Measurements from ENCODE around the gene PMM2.

The PMM2 gene

GRCh38 chr16:8861563-8862308 lies 64.1 kb downstream of the PMM2 start:
- Histone ChIP-seq H3K27ac (ENCODE audit: low read length) (no peak overlapping the region), H3K36me3 (ENCODE audit: control insufficient read depth, insufficient read depth, low read length) (peaks cover 21% of the 10 kb centered on the region)

GRCh38 chr16:8862309-8863130 lies 64.9 kb downstream of the PMM2 start:
- H3K4me1 ChIP-seq (ENCODE audit: control insufficient read depth, insufficient read depth, low read length) = peaks cover 16% of the 10 kb centered on the region
- H3K36me3 ChIP-seq (ENCODE audit: control insufficient read depth, insufficient read depth, low read length) = peaks cover 18% of the 10 kb centered on the region
- no peak overlapping the region for H3K27ac ChIP-seq (ENCODE audit: low read length)
- DNase-seq (ENCODE audit: low read depth, low spot score) = no peak
- no peak overlapping the region for H3K4me3 ChIP-seq (ENCODE audit: low read length)
- no peaks in the 10 kb centered on the region for H3K9me3 ChIP-seq (ENCODE audit: control insufficient read depth, insufficient read depth, low read length)
- WGBS (ENCODE audit: insufficient coverage, insufficient read length) = no CpG with 5 or more reads among the region's 14 CpGs
- H3K27me3 ChIP-seq (ENCODE audit: control insufficient read depth, insufficient read depth, low read length) = no peaks in the 10 kb centered on the region

More at GRCh38 chr16:8861563-8862308, 64.1 kb downstream of the PMM2 start:
- Histone ChIP-seq H3K27me3 (ENCODE audit: control insufficient read depth, insufficient read depth, low read length) (no peaks in the 10 kb centered on the region), H3K4me1 (ENCODE audit: control insufficient read depth, insufficient read depth, low read length) (peaks cover 16% of the 10 kb centered on the region), H3K9me3 (ENCODE audit: control insufficient read depth, insufficient read depth, low read length) (no peaks in the 10 kb centered on the region), H3K4me3 (ENCODE audit: low read length) (no peak overlapping the region)
- WGBS (ENCODE audit: insufficient coverage, insufficient read length) = no CpG with 5 or more reads among the region's 14 CpGs
- no peak for DNase-seq (ENCODE audit: low read depth, low spot score)

- no peak overlapping the region for H3K27ac ChIP-seq (ENCODE audit: low read length)
- no peaks in the 10 kb centered on the region for H3K27me3 ChIP-seq (ENCODE audit: control insufficient read depth, insufficient read depth, low read length)
- DNase-seq (ENCODE audit: low read depth, low spot score) = no peak
- H3K36me3 ChIP-seq (ENCODE audit: control insufficient read depth, insufficient read depth, low read length) = peaks cover 11% of the 10 kb centered on the region
- no CpG with 5 or more reads among the region's 17 CpGs for WGBS (ENCODE audit: insufficient coverage, insufficient read length)
- no peaks in the 10 kb centered on the region for H3K9me3 ChIP-seq (ENCODE audit: control insufficient read depth, insufficient read depth, low read length)
- H3K4me3 ChIP-seq (ENCODE audit: low read length) = no peak overlapping the region
- peaks cover 15% of the 10 kb centered on the region for H3K4me1 ChIP-seq (ENCODE audit: control insufficient read depth, insufficient read depth, low read length)
Measured at GRCh38 chr16:8863594-8864424, 66.2 kb downstream of the PMM2 start.

GRCh38 chr16:8864480-8865110 lies 67.0 kb downstream of the PMM2 start:
- no CpG with 5 or more reads among the region's 13 CpGs for WGBS (ENCODE audit: insufficient coverage, insufficient read length)
- Histone ChIP-seq H3K36me3 (ENCODE audit: control insufficient read depth, insufficient read depth, low read length) (peaks cover 5% of the 10 kb centered on the region; the same call in 1 of the 2 replicates), H3K9me3 (ENCODE audit: control insufficient read depth, insufficient read depth, low read length) (no peaks in the 10 kb centered on the region), H3K4me3 (ENCODE audit: low read length) (no peak overlapping the region), H3K27me3 (ENCODE audit: control insufficient read depth, insufficient read depth, low read length) (no peaks in the 10 kb centered on the region), H3K27ac (ENCODE audit: low read length) (no peak overlapping the region), H3K4me1 (ENCODE audit: control insufficient read depth, insufficient read depth, low read length) (peaks cover 15% of the 10 kb centered on the region)
- no peak for DNase-seq (ENCODE audit: low read depth, low spot score)

- Histone ChIP-seq H3K36me3 (ENCODE audit: control insufficient read depth, insufficient read depth, low read length) (peaks cover 5% of the 10 kb centered on the region; the same call in 1 of the 2 replicates), H3K27ac (ENCODE audit: low read length) (no peak overlapping the region), H3K4me1 (ENCODE audit: control insufficient read depth, insufficient read depth, low read length) (peaks cover 15% of the 10 kb centered on the region), H3K9me3 (ENCODE audit: control insufficient read depth, insufficient read depth, low read length) (no peaks in the 10 kb centered on the region), H3K27me3 (ENCODE audit: control insufficient read depth, insufficient read depth, low read length) (no peaks in the 10 kb centered on the region), H3K4me3 (ENCODE audit: low read length) (no peak overlapping the region)
- WGBS (ENCODE audit: insufficient coverage, insufficient read length) = no CpG with 5 or more reads among the region's 14 CpGs
- DNase-seq (ENCODE audit: low read depth, low spot score) = no peak
Measured at GRCh38 chr16:8865145-8865882, 67.7 kb downstream of the PMM2 start.

- peak overlapping the region; percentile 86; the same call in 1 of the 2 replicates for H3K4me3 ChIP-seq (ENCODE audit: low read length)
- no peak overlapping the region for H3K27ac ChIP-seq (ENCODE audit: low read length)
- peaks cover 5% of the 10 kb centered on the region; the same call in 1 of the 2 replicates for H3K36me3 ChIP-seq (ENCODE audit: control insufficient read depth, insufficient read depth, low read length)
- WGBS (ENCODE audit: insufficient coverage, insufficient read length) = no CpG with 5 or more reads among the region's 30 CpGs
- peaks cover 15% of the 10 kb centered on the region for H3K4me1 ChIP-seq (ENCODE audit: control insufficient read depth, insufficient read depth, low read length)
- peak; percentile 92 for DNase-seq (ENCODE audit: low read depth, low spot score)
- H3K9me3 ChIP-seq (ENCODE audit: control insufficient read depth, insufficient read depth, low read length) = no peaks in the 10 kb centered on the region
- no peaks in the 10 kb centered on the region for H3K27me3 ChIP-seq (ENCODE audit: control insufficient read depth, insufficient read depth, low read length)
Measured at GRCh38 chr16:8866118-8866883, 68.7 kb downstream of the PMM2 start.

GRCh38 chr16:8866884-8867215 lies 69.2 kb downstream of the PMM2 start:
- Histone ChIP-seq H3K36me3 (ENCODE audit: control insufficient read depth, insufficient read depth, low read length) (peaks cover 5% of the 10 kb centered on the region; the same call in 1 of the 2 replicates), H3K27me3 (ENCODE audit: control insufficient read depth, insufficient read depth, low read length) (no peaks in the 10 kb centered on the region), H3K4me3 (ENCODE audit: low read length) (peak overlapping the region; percentile 86; the same call in 1 of the 2 replicates), H3K4me1 (ENCODE audit: control insufficient read depth, insufficient read depth, low read length) (peaks cover 15% of the 10 kb centered on the region), H3K9me3 (ENCODE audit: control insufficient read depth, insufficient read depth, low read length) (no peaks in the 10 kb centered on the region), H3K27ac (ENCODE audit: low read length) (no peak overlapping the region)
- DNase-seq (ENCODE audit: low read depth, low spot score) = no peak
- no CpG with 5 or more reads among the region's 16 CpGs for WGBS (ENCODE audit: insufficient coverage, insufficient read length)

- DNase-seq (ENCODE audit: low read depth, low spot score) = no peak
- no peaks in the 10 kb centered on the region for H3K27me3 ChIP-seq (ENCODE audit: control insufficient read depth, insufficient read depth, low read length)
- H3K9me3 ChIP-seq (ENCODE audit: control insufficient read depth, insufficient read depth, low read length) = no peaks in the 10 kb centered on the region
- H3K36me3 ChIP-seq (ENCODE audit: control insufficient read depth, insufficient read depth, low read length) = peaks cover 5% of the 10 kb centered on the region; the same call in 1 of the 2 replicates
- no CpG with 5 or more reads among the region's 35 CpGs for WGBS (ENCODE audit: insufficient coverage, insufficient read length)
- no peak overlapping the region for H3K27ac ChIP-seq (ENCODE audit: low read length)
- peak overlapping the region; percentile 86; the same call in 1 of the 2 replicates for H3K4me3 ChIP-seq (ENCODE audit: low read length)
- H3K4me1 ChIP-seq (ENCODE audit: control insufficient read depth, insufficient read depth, low read length) = peaks cover 15% of the 10 kb centered on the region
Measured at GRCh38 chr16:8867216-8867931, 69.7 kb downstream of the PMM2 start.

Data from iPS DF 6.9 (cell line).